ENCODE results near the gene MPPED1.

DNA sequence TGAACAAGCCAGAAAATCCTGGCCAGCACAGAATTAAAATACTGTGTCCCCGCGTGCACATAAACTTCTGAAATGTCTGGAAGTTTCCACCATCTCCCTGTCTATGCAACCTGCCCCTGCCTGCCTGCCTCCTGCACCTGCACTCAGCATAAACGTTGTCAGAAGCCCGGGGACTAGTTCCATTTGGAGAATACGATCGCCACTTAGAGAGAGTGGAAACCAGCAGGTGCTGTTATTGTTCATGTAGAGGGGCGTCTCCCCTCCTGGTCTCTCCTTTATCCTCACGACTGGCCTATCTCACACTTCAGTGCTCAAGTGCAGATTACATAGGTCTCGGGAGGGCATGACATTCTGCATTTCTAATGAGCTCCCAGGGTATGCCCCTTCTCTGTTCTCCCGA lies 35.6 kb downstream of the MPPED1 start:
- TF ChIP-seq CTCF (conservative IDR thresholded peaks at IDR 0.05) (no peak), EZH2 (IDR thresholded peaks at IDR 0.05; ENCODE audit: low read depth) (no peak)
